ENCODE measurements around the gene GAA. TPM values are rescaled to one million over a fixed set of nuclear protein-coding genes. Genes with fewer than 3 reads are reported as not detected.

GAA gene
- total RNA-seq, 1 donor from 2014 or later, result 143 TPM

- Histone ChIP-seq H3K27me3 (ENCODE audit: low read depth) (no peaks in the 10 kb centered on the region), H3K9me3 (no peaks in the 10 kb centered on the region), H3K4me1 (no peaks in the 10 kb centered on the region), H3K36me3 (no peaks in the 10 kb centered on the region), H3K27ac (no peak overlapping the region), H3K4me3 (no peak overlapping the region)
- intact Hi-C loops (cut with DNase I), result no loop called here
- ATAC-seq, result no peak
- TF ChIP-seq CTCF (IDR thresholded peaks at IDR 0.05), result no peak
- no peak for DNase-seq
Observed at GRCh38 chr17:80169107-80169506, 67.7 kb downstream of the GAA start.

Small RNA genes within 50 kb of the gene (microRNA-seq; reads per million reads assigned to microRNA genes)
- not detected for gene MIR1268B (ENCODE audit: borderline number of aligned reads)

Other genes with a start within 250 kb of the GAA start
- gene TBC1D16, start 65.7 kb upstream of the GAA start, total RNA-seq, result 24.7 TPM
- gene CCDC40, start 64.9 kb upstream of the GAA start, total RNA-seq, result 14.1 TPM
- gene EIF4A3, start 45.5 kb downstream of the GAA start, total RNA-seq, result 54.1 TPM
- gene CARD14, start 68.4 kb downstream of the GAA start, total RNA-seq, result 0.50 TPM
- 57.8 TPM for gene SGSH, start 118.8 kb downstream of the GAA start, total RNA-seq
- gene SLC26A11, start 118.8 kb downstream of the GAA start, total RNA-seq, result 42.4 TPM
- gene RNF213, start 159.3 kb downstream of the GAA start, total RNA-seq, result 300 TPM